KOPT-K1 (cell line): Measurements from ENCODE around the gene TMEM63C.

Source experiments
- H3K27ac ChIP-seq: fragments of 200-600 bp; sonication (generic); 2 replicates; pipeline ENCODE4 v1.5.1; 2016; ENCODE audit warnings: antibody characterized with exemption, mild to moderate bottlenecking, low read depth, low read length; ENCODE audit not compliant: poor library complexity, severe bottlenecking
- H3K36me3 ChIP-seq: fragments of 200-600 bp; sonication (generic); 2 replicates; pipeline ENCODE4 v1.5.1; 2017; ENCODE audit warnings: antibody characterized with exemption, mild to moderate bottlenecking, low read length, moderate library complexity; ENCODE audit not compliant: insufficient read depth
- H3K9me3 ChIP-seq: fragments of 200-600 bp; sonication (generic); 2 replicates; pipeline ENCODE4 v1.5.1; 2017; ENCODE audit warnings: antibody characterized with exemption, low read length, mild to moderate bottlenecking; ENCODE audit not compliant: insufficient read depth, poor library complexity, severe bottlenecking

TMEM63C gene

GRCh38 chr14:77301103-77301502, 119.5 kb downstream of the TMEM63C start:
- no peak overlapping the region for H3K27ac ChIP-seq
- peaks cover 22% of the 10 kb centered on the region; the same call in 1 of the 2 replicates for H3K36me3 ChIP-seq
- H3K9me3 ChIP-seq: no peaks in the 10 kb centered on the region

GRCh38 chr14:77302926-77303325, 121.3 kb downstream of the TMEM63C start:
- Histone ChIP-seq H3K36me3 (peaks cover 14% of the 10 kb centered on the region; the same call in 1 of the 2 replicates), H3K9me3 (no peaks in the 10 kb centered on the region), H3K27ac (no peak overlapping the region)

- Histone ChIP-seq H3K27ac (no peak overlapping the region), H3K36me3 (peaks cover 7% of the 10 kb centered on the region; the same call in 1 of the 2 replicates), H3K9me3 (no peaks in the 10 kb centered on the region)
These were observed 122.0 kb downstream of the TMEM63C start for GRCh38 chr14:77303417-77304156.

GRCh38 chr14:77305696-77306095, 124.1 kb downstream of the TMEM63C start:
- H3K9me3 ChIP-seq: no peaks in the 10 kb centered on the region
- peaks cover 6% of the 10 kb centered on the region; the same call in 1 of the 2 replicates for H3K36me3 ChIP-seq

GRCh38 chr14:77306416-77306815, 124.8 kb downstream of the TMEM63C start:
- Histone ChIP-seq H3K9me3 (no peaks in the 10 kb centered on the region), H3K36me3 (peaks cover 6% of the 10 kb centered on the region; the same call in 1 of the 2 replicates), H3K27ac (no peak overlapping the region)

More at GRCh38 chr14:77305696-77306095, 124.1 kb downstream of the TMEM63C start:
- H3K27ac ChIP-seq: no peak overlapping the region

- Histone ChIP-seq H3K9me3 (no peaks in the 10 kb centered on the region), H3K27ac (no peak overlapping the region), H3K36me3 (peaks cover 6% of the 10 kb centered on the region; the same call in 1 of the 2 replicates)
These were observed 125.4 kb downstream of the TMEM63C start for GRCh38 chr14:77306851-77307496.
